GM23248 (cell line): ENCODE results near the gene PPP1R3G.

Source experiments
- EZH2 ChIP-seq: fragments of 200-600 bp; sonication (generic); IDR thresholded peaks from 2 replicates; pipeline ENCODE4 v1.6.1; 2018; ENCODE audit warnings: antibody characterized with exemption, mild to moderate bottlenecking; ENCODE audit not compliant: insufficient read depth, poor library complexity, severe bottlenecking
- EZH2phosphoT487 ChIP-seq: fragments of 200-600 bp; sonication (generic); IDR thresholded peaks from 2 replicates; pipeline ENCODE4 v1.6.1; 2018; ENCODE audit warnings: antibody characterized with exemption, moderate library complexity, mild to moderate bottlenecking, low read depth; ENCODE audit not compliant: insufficient read depth

GRCh38 chr6:5046430-5046829, 38.7 kb upstream of the PPP1R3G start:
- TF ChIP-seq EZH2phosphoT487 (no peak), EZH2 (no peak)
